ENCODE data around the gene SERTM2.

GRCh38 chrX:111555406-111555958 lies 44.0 kb downstream of the SERTM2 start:
- TF ChIP-seq CTCF (IDR thresholded peaks at IDR 0.05; ENCODE audit: poor library complexity) = no peak
- no peak for TF ChIP-seq EZH2phosphoT487 (IDR thresholded peaks at IDR 0.05; ENCODE audit: low read depth, severe bottlenecking, unreplicated experiment)

Measured in hepatocyte (in vitro differentiated cells).